IPS-11a (cell line): Measurements from ENCODE around the gene FBXO21.

Experiments
- H3K4me3 ChIP-seq: one replicate; pipeline ENCODE4 v1.5.1; 2013; ENCODE audit warnings: low read depth, low read length, control low read depth

The FBXO21 gene

DNA sequence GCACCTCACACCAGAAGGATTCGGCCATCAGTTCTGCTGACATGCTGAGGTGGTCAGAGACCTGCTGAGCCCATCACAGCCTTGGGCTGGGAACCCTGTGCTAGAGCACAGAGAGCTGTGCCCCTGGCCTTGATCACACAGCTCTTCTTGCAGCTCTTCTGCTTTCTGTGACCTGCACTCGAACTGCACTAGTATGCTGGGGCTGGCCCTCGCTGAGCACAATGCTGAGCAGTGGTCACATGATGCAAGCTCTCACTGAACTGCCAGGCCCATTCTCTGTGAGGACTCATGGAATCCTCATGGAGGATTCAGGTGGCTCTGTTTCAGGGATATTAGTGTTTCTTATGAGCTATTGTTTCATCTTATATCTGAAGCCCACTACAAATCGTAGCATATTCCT, 22.5 kb downstream of the FBXO21 start:
- H3K4me3 ChIP-seq, result no peak overlapping the region

DNA sequence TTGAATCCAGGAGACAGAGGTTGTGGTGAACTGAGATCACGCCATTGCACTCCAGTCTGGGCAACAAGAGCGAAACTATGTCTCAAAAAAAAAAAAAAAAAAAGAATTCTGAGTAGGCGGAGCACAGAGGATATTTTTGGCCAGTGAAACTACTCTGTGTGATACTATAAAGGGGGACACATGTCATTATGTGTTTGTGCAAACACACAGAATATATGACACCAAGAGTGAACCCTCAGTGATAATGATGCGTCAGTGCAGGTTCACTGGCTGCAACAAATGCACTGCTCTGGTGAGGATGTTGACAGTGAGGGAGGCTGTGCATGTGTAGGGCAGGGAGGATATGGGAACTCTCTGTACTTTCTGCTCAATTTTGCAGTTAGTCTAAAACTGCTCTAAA, 24.2 kb downstream of the FBXO21 start:
- no peak overlapping the region for H3K4me3 ChIP-seq

DNA sequence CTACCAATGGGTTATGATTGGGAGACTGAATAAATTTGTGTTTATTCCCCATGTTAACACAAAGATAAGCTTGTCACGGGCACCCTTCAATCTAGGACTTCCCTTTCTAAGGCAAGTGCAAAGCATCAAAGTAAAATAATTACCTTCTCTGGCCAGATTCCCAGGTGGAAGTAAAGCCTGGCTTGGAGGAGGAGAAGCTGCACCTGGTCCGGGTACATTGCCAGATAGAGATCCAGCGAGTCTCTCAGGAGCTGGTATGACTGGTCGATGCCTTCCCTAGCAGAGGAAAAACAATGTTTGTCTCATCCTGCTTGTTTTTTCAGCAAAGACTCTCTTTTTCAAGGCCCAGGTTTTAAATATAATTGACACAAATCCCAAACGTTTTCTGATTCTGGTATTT, 24.9 kb downstream of the FBXO21 start:
- no peak overlapping the region for H3K4me3 ChIP-seq

DNA sequence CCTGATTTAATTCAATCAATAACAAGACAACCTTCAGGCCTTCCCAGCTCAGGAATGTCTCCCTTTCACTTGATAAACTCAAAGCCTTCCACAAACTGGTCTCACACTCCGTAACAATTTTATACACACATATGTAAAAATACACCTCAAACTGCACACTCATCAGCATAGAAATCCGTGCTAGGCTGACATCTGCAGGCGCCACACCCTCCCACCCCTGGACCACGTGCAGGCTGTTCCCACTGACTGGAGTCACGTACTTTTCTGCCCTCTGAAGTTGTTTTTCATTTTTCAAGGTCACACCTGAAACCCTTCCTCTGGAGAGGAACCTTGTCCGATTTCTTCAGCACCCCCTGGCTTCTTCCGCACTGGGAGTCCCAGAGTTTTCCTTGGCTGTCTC, 27.6 kb downstream of the FBXO21 start:
- no peak overlapping the region for H3K4me3 ChIP-seq

DNA sequence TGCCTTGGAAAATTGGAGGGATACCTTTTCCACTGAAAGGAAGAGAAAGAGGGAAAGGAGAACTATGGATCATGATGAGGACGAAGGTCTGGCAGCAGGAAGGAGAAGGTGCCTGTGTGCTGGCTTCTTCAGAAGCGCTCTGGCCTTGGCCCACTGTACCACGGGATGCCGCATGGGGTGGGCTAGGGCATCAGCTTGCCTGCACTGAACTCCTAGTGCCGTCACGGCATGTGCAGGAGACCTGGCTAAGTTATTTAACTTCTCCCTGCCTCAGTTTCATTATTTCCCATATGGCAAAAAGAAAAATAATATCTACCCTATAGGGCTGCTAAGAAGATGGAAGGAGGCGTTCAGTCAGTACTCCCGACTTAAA, 28.1 kb downstream of the FBXO21 start:
- H3K4me3 ChIP-seq, result no peak overlapping the region

DNA sequence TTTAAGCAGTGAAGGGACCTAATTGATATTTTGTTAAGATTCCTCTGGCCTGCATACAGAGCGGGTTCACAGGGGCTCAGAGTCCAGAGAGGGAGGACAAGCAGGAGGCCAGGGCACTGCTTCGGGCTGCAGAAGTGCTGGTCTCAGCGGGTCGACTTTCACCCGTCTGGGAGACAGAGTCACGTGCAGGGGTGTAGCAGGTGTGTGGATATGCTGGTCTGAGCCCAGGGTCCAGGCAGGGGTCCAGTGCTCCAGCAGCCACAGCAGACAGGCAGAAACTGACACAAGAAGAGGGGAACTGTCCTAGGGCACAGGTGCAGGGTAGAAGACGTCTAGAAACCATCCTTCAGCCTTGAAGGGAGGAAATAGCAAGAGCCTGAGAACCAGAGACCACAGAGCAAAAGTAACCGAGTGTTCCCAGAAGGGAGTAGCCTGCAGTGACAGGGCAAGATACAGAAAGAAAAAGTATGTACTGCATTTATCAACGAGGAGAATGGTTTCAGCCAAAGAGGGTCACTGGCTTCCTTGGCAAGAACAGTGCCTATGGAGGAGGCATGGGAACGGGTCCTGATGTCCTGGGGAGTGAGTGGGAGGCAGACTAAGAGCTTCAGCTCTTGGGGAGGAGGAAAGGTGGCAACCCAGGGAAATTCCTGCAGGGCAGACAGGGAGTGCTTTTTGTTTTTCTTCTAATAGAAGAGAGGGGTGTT, 28.7 kb downstream of the FBXO21 start:
- no peak overlapping the region for H3K4me3 ChIP-seq

DNA sequence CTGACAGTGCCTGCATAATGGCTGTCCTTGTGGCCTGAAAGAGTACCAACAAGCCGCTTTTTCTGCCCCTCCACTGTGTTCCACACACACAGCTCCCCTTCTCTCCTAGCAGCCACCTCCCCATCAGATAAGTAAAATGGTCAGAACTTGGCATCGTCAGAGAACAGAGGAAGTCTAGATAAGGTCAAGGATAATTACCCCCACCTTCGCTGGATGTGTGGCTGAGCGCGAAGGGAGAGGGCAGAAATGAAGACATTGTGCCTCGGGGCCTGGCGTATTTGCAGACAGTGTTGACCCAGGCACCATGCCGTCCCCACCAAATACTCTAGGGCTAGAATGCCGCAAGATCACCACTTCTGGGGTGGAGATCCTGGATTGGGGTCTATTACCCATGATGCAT, 30.6 kb downstream of the FBXO21 start:
- H3K4me3 ChIP-seq, result no peak overlapping the region

DNA sequence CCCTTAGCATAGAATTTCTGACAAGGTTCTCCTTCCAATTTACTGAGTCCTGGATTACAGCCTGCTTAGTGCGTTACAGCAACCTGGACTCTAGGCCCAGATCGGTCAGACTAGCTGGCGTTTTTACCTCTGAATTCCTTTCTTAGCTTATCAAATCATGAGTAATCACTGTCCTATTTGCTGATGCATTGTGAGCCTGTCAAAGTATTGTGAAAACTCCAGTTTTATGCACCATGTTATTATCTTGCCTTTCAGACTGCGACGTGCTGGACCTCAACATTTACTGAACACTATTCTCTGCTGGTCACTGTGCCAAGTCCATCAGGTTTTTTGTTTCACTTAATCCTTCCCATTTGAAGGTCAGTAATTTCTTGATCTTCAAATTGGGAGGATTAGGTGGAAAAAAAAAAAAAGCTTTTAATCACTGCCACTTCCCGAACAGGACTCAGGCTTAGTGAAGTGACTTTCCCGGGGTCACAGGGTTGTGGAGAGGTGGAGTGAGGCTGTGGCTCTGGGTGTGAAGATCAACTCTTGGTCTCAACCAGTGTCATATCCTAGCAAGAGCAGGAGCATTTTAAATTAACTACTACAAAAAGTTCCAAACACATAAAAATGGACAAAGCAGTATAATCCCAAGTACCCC, 31.2 kb downstream of the FBXO21 start:
- H3K4me3 ChIP-seq, result no peak overlapping the region

DNA sequence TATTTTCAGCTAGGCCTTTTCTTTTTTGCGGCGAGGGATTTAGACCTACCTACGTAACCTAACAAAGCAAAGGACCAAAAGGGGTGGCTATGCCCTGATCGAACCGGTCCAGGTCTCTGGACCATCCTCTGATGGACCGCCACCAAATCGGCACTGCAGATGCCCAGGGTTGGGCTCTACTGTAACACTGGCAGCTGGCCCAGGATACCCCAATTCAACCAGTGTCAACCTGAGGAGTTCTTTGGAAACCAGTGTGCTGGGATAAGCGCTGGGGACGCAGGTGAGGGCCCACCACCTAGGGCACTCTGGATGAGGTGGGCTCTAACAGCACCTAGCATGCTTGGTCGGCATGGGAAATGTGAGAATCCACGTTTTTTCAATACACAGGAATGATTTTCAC, 32.2 kb downstream of the FBXO21 start:
- no peak overlapping the region for H3K4me3 ChIP-seq

DNA sequence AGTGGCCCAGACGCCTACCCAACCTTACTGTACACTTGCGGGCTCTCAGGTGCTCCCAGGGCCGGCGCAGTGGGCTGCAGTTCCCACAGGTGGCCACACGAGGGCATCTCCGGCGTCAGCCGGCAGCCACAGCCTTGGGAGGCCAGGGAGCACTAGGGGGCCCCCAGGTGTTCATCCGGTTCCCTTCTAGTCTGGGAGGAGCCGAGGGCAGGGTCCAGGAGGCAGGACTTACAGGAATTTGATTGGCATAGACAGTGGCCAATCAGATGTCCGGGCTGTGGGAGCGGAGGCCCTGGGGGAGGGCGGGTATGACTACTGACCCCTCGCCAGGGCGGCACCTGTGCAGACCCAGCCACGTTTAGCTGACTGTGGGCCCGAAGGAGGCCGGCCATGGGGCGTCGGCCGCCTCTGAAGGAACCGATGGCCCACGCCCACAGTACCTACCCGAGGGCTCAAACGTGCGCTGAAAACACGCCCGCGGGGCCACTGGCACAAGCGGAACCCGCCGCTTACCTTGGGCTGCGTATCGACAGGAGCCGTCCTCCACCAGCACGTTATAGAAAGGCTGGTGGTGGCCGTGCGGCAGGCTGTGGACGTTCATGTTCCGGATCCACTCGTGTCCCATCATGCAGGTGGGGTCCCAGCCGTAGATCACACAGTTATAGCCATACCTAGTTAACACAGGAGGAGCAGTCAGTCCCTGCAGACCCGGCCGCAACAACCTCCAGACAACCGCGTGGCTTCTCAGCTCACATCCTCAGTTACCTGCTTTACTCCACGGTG, 34.8 kb downstream of the FBXO21 start:
- no peak overlapping the region for H3K4me3 ChIP-seq

DNA sequence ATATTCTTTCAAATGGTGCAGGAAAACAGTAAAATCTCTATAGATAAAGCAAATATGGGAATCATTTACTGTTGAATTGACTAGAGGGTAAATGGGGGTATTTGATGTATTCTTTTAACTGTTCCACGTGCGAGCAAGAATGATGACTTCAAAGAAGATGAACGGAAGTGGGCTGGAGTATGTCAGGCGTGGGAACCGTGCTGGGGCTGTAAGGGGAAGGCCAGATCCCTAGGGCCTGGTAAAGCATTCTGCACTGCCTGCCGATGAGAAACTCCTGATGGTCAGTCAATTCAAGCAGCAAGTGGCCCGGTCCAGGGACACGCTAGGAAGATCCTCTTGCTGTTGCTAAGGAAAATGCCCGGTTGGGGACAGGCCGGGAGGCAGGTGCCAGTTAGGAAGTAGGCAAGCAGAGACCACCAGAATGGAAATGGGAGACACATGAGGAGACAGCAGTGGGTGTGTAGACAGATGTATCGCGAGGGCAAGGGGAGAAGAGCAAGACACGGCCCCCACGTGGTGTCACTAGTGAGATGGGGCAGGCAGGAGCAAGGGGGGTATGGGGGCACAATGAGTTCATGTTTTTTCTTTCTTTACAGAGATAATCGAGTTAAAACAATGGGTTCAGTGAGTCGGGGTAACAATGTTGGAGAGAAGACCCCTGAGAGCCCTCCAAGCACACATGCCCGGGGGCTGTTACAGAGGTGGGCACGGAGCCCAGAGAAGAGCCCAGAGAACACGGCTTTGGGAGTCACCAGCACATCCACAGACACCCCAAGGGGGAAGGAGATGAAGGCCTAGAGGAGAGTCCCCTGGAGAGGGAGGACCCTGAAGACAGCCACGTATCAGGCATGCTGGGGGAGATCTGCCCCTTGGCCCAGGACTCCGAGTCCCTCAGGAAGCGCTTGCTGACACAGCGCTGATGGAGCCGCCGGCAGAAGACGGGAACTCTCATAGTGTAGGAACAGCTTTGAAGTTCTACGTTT, 37.2 kb downstream of the FBXO21 start:
- no peak overlapping the region for H3K4me3 ChIP-seq

DNA sequence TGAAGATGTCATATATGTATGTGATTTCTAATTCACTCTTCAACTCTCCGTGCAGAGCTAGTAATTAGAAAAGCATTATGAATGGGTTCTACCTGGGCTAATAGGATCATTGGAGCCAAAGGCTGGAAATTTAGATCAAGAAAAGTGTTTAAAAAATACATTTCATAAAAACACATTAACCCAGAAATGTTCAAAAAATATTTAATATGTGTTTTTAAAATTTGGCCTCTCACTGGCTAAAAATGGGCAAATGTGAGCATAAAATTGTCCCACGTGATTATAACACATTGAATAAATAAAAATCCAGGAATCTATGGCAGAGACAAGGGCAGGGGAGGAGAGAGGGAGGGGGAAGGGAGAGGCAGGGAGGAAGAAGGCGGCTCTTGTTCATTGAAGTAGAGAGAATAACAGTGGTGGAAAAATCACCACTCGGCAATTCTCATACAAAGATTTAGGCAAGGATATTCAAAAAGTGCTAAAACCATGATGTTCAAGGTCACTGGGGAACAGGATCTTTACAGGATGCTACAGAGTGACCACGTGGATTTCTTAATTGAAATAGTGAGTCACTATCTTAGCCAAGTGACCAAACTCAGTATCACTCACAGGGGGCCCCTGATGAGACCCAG, 38.8 kb downstream of the FBXO21 start:
- H3K4me3 ChIP-seq, result no peak overlapping the region

DNA sequence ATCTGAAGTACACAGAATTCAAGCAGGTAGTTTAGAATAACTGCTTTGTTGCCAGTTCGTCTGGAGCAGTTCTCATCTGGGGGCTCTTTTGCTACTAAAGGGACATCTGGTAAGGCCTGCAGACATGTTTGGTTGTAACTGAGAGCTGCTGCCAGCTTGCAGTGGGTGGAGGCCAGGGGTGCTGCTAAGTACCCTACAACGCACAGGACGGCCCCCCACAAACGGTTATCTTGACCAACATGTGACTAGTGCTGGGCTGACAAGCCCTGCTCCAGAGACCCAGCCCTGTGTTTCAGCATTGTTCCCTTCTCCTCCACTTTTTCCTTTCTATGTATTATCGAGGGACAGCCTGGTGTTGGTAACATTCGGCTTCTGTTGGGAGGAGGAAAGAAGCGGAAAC, 40.8 kb downstream of the FBXO21 start:
- H3K4me3 ChIP-seq, result no peak overlapping the region

DNA sequence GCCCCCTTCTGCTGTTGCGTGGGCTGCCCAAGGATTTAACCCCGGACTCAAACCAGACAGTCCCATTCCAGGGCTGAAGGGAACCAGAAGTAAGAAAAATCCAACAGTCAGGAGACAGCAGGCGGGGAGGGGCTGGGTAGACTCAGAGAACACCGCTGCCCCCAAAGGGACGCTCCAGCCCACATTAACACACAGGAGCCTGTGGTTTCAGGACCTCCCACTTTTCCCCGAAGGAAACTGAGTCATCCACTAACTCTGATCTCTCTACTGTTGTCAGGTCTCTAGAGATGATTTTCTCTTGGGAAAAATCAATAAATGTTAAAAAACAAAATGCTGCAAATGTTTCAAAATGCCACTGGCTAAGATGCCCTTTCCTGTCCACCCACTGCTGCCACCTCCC, 41.6 kb downstream of the FBXO21 start:
- no peak overlapping the region for H3K4me3 ChIP-seq

DNA sequence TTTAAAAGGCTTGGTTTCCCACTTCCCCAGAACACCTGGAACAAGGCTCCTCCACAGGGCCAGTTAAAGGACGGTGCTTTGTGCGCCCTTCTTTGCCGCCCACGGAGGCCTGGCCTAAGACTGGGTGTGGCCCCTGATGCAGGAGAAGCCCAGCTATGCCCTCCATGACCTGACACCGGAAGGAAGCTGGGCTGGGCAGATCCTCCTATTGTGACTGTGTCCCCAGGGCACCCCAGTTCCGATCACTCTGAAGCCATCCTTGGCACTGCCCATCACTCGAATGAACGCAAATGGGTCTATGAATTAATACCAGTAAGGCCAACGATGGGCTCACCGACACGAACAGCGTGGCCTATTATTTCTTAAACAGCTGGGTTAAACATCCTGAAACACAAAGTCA, 42.6 kb downstream of the FBXO21 start:
- H3K4me3 ChIP-seq, result no peak overlapping the region

DNA sequence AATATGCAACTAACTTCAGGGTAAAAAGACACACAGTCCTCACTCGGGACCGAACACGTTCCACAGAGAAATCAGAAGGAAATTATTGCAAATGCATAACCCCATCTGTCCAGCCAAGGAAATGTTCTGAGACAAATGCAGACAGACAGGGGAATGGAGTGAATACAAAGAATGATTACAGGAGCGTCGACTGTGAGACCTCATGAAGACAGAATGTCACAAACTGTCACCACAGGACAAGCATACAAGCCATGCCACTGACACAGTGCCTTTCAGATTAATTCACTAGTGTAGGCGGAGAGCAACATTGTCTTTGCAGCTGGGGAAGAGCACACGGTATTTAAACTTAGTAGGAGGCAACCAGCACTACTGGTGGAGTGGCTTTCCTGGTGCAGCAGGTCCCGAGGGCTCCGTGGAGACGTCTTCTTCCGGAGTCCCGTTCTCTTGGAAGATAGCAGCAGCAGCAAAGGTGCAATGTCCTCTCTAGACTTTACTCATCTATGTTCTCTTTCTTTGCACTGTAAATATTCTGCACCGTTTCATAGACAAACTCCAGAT, 44.6 kb downstream of the FBXO21 start:
- H3K4me3 ChIP-seq, result no peak overlapping the region

DNA sequence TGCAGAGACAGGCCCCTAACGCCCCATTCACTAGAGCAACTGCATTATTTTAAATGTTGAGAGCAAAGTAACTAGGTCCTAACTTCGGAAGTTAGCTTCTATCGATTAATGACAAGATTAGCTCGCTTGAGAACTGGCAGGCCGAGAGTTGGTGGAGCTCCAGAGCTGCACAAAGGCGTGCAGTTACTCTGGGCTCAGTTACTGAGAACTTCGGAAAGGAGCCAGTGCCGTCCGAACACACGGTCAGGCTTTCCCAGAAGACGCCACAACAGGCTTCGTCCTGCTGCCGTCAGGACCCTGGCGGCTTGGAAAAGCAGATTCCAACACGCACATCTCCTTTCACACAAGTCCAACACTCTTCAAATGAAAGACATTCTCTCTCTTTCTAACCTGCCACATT, 45.7 kb downstream of the FBXO21 start:
- H3K4me3 ChIP-seq, result no peak overlapping the region

DNA sequence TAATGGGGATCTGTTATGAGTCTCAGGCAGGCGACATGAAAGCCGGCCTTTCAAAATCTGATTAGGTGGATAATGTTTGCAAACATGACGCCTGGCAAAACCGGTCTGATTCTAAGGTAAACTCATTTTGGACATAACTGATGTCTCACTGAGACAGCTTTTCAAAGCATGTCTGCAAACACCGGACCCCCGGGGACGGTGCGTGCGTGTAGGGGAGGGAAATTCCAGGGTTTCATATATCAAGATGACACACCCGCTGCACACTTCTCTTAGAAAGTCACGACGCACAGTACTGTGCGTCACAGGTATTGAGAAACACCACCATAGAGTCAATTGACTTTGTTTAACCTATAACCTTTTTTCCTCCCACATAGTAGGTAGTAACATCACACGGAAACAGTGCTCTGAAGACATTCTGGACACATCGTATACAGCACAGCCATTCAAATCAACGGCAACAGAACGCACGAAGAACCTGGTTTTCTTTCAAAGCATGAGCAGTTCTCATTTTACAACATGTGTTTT, 47.2 kb downstream of the FBXO21 start:
- no peak overlapping the region for H3K4me3 ChIP-seq

DNA sequence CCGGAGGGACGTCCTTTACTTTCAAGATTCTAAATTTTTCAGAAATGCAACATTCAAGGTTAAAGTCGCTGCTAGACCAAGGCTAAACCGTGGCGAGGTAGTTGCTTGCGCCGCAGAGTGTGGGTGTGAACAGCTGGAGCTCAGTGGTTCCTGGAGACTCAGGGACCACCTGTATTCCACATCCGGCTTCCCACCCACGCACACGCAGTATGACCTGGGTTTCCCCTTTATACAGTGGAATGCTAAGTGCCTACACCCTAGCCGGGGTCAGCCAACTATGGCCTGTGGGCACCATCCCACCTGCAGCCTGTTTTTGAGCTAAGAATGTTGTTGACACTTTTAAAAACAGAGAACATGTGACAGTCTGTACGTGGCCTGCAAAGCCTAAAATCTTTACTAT, 48.2 kb downstream of the FBXO21 start:
- H3K4me3 ChIP-seq, result no peak overlapping the region
